SK-N-SH (cell line): ENCODE data around the gene PREB. TPM values are rescaled to one million over a fixed set of nuclear protein-coding genes. Genes with fewer than 3 reads are reported as not detected.

Experiments
- CTCF ChIA-PET: fragments of 300-600, 350-600 bp; formaldehyde crosslinking; extraction: SDS; loops from one replicate; lab custom pipeline; 2021; lab: Yijun Ruan, JAX
- POLR2A ChIA-PET: fragments of 350-600 bp; sonication (Branson Sonifier 250); formaldehyde crosslinking; extraction: SDS; loops from one replicate; lab custom pipeline; 2020; ENCODE audit warnings: antibody characterized with exemption, inconsistent platforms; lab: Yijun Ruan, JAX
- DNase-seq: peaks from one replicate; pipeline ENCODE4 v3.0.0; 2012
- H2AFZ ChIP-seq: fragments of 200-600 bp; sonication (generic); 2 replicates; pipeline ENCODE4 v1.8.1; 2016; ENCODE audit warnings: antibody characterized with exemption, mild to moderate bottlenecking, low read depth
- H3F3A ChIP-seq: fragments of 200-600 bp; sonication (generic); replicated peaks from 2 replicates; pipeline ENCODE3; 2016; ENCODE audit warnings: antibody characterized with exemption, mild to moderate bottlenecking; ENCODE audit not compliant: insufficient read depth
- H3K27ac ChIP-seq, 2 experiments: fragments of 200-500 bp in 1 of 2; fragments of 200-600 bp in 1 of 2; sonication (Bioruptor generic) in 1 of 2; sonication (generic), shearing (Covaris generic) in 1 of 2; 2 replicates each; pipeline versions ENCODE4 v1.5.1 to v1.6.1; 2014 to 2016; ENCODE audit warnings: low read depth in 2 of 2, inconsistent platforms in 1 of 2, low read length in 1 of 2, mild to moderate bottlenecking in 1 of 2, mixed read lengths in 1 of 2
- H3K27me3 ChIP-seq: fragments of 200-600 bp; sonication (generic), shearing (Covaris generic); 2 replicates; pipeline ENCODE4 v1.6.1; 2016; ENCODE audit warnings: mixed run types; ENCODE audit not compliant: insufficient read depth
- H3K36me3 ChIP-seq, 2 experiments: fragments of 200-500 bp in 1 of 2; fragments of 200-600 bp in 1 of 2; sonication (Bioruptor generic) in 1 of 2; sonication (generic) in 1 of 2; replicated peaks in 1 of 2; 2 replicates each; pipeline versions ENCODE3 to v1.5.1; 2014 to 2016; ENCODE audit warnings: low read length in 1 of 2, mild to moderate bottlenecking in 1 of 2; ENCODE audit not compliant: insufficient read depth in 2 of 2, control insufficient read depth in 1 of 2
- H3K4me1 ChIP-seq, 2 experiments: fragments of 200-500 bp in 1 of 2; fragments of 200-600 bp in 1 of 2; sonication (Bioruptor generic) in 1 of 2; sonication (generic), shearing (Covaris generic) in 1 of 2; 2 replicates each; pipeline versions ENCODE4 v1.5.1 to v1.6.1; 2014 to 2016; ENCODE audit warnings: low read depth in 1 of 2, low read length in 1 of 2, mixed run types in 1 of 2; ENCODE audit not compliant: insufficient read depth in 2 of 2, control insufficient read depth in 1 of 2
- H3K4me2 ChIP-seq: fragments of 200-600 bp; sonication (generic), shearing (Covaris generic); 2 replicates; pipeline ENCODE4 v1.6.1; 2017; ENCODE audit warnings: mixed run types
- H3K4me3 ChIP-seq, 2 experiments: fragments of 200-500 bp in 1 of 2; fragments of 200-600 bp in 1 of 2; sonication (Bioruptor generic) in 1 of 2; sonication (generic), shearing (Covaris generic) in 1 of 2; 2 replicates each; pipeline versions ENCODE4 v1.5.1 to v1.8.1; 2014 to 2016; ENCODE audit warnings: low read depth in 2 of 2, inconsistent platforms in 1 of 2, low read length in 1 of 2, mild to moderate bottlenecking in 1 of 2, mixed read lengths in 1 of 2, moderate library complexity in 1 of 2
- H3K79me2 ChIP-seq: fragments of 200-600 bp; sonication (generic); 2 replicates; pipeline ENCODE4 v1.8.1; 2017; ENCODE audit warnings: mild to moderate bottlenecking; ENCODE audit not compliant: insufficient read depth
- H3K9ac ChIP-seq: fragments of 200-600 bp; sonication (generic); 2 replicates; pipeline ENCODE4 v1.6.1; 2017; ENCODE audit warnings: mixed run types
- H3K9me2 ChIP-seq: fragments of 200-600 bp; sonication (generic); 2 replicates; pipeline ENCODE4 v1.6.1; 2017; ENCODE audit warnings: mixed run types
- H3K9me3 ChIP-seq: fragments of 200-600 bp; sonication (generic); 2 replicates; pipeline ENCODE4 v1.6.1; 2017; ENCODE audit warnings: mixed run types, mild to moderate bottlenecking, moderate library complexity
- H4K20me1 ChIP-seq: fragments of 200-600 bp; sonication (generic); 2 replicates; pipeline ENCODE4 v1.6.1; 2017; ENCODE audit warnings: mild to moderate bottlenecking, mixed run types; ENCODE audit not compliant: insufficient read depth
- CHD2 ChIP-seq: fragments of 150-350 bp; IDR thresholded peaks from 2 replicates; pipeline ENCODE4 v1.6.1; 2018; ENCODE audit warnings: low read length; ENCODE audit not compliant: partially characterized antibody
- CTCF ChIP-seq: fragments of 200-600 bp; sonication (generic); IDR thresholded peaks from 2 replicates; pipeline ENCODE4 v1.6.1; 2017; ENCODE audit warnings: antibody characterized with exemption, mild to moderate bottlenecking, moderate library complexity
- EZH2phosphoT487 ChIP-seq: fragments of 200-600 bp; sonication (generic); IDR thresholded peaks from 2 replicates; pipeline ENCODE4 v1.6.1; 2017; ENCODE audit warnings: low read depth, mixed run types, mild to moderate bottlenecking, antibody characterized with exemption, moderate library complexity, borderline replicate concordance
- FOXM1 ChIP-seq: IDR thresholded peaks from 2 replicates; pipeline ENCODE4 v1.4.0; 2012; ENCODE audit warnings: low read depth, mild to moderate bottlenecking
- IRF3 ChIP-seq: fragments of 150-350 bp; IDR thresholded peaks from 2 replicates; pipeline ENCODE4 v1.6.1; 2016; ENCODE audit warnings: mild to moderate bottlenecking, low read depth, low read length
- JUND ChIP-seq: IDR thresholded peaks from 2 replicates; pipeline ENCODE4 v1.4.0; 2012
- NRF1 ChIP-seq: IDR thresholded peaks from 2 replicates; pipeline ENCODE4 v1.6.1; 2012; ENCODE audit warnings: low read depth, mild to moderate bottlenecking, low read length
- PBX3 ChIP-seq: IDR thresholded peaks from 2 replicates; pipeline ENCODE4; 2012
- RCOR1 ChIP-seq: fragments of 150-350 bp; IDR thresholded peaks from 2 replicates; pipeline ENCODE4 v1.6.1; 2017; ENCODE audit warnings: antibody characterized with exemption, low read length
- RFX5 ChIP-seq: IDR thresholded peaks from 2 replicates; pipeline ENCODE4 v1.6.1; 2012; ENCODE audit warnings: mild to moderate bottlenecking, improper control_type of control experiment, low read length
- RXRA ChIP-seq: IDR thresholded peaks from 2 replicates; pipeline ENCODE4 v1.4.0; 2012; ENCODE audit warnings: low read depth, mild to moderate bottlenecking, borderline replicate concordance
- SMC3 ChIP-seq: IDR thresholded peaks from 2 replicates; pipeline ENCODE4 v1.6.1; 2012; ENCODE audit warnings: low read depth, low read length, improper control_type of control experiment
- TAF1 ChIP-seq: IDR thresholded peaks from 2 replicates; pipeline ENCODE4 v1.6.1; 2012; ENCODE audit warnings: low read depth, mild to moderate bottlenecking, low read length, moderate library complexity, borderline replicate concordance
- TCF12 ChIP-seq: IDR thresholded peaks from 2 replicates; pipeline ENCODE4 v1.4.0; 2012
- USF1 ChIP-seq: IDR thresholded peaks from 2 replicates; pipeline ENCODE4 v1.4.0; 2012; ENCODE audit warnings: low read depth, borderline replicate concordance
- USF2 ChIP-seq: fragments of 150-350 bp; IDR thresholded peaks from 2 replicates; pipeline ENCODE4 v1.6.1; 2017; ENCODE audit warnings: antibody characterized with exemption, low read length, low read depth, borderline replicate concordance
- YY1 ChIP-seq: IDR thresholded peaks from 2 replicates; pipeline ENCODE4 v1.4.0; 2012; ENCODE audit warnings: low read depth, mild to moderate bottlenecking
- WGBS: methylation state at CpG from one replicate; pipeline ENCODE4 v1.1.6; 2017; ENCODE audit warnings: low lambda C conversion rate; 5-methylcytosine and 5-hydroxymethylcytosine counted together
- polyA plus RNA-seq, 3 experiments: library from polyadenylated mRNA; depleted of rRNA; stranded (reverse); fragments of >200 nt; gene quantifications; 2 replicates each; pipeline ENCODE4 v1.2.3, GENCODE V29; 2012

PREB gene
- polyA plus RNA-seq, 1 of the 3 experiments (the other 2 are of a cell fraction) = 47.9 TPM

GRCh38 chr2:27158468-27158867, 24.0 kb upstream of the PREB start:
- ChIA-PET CTCF (interaction anchor here (0.5 to 6.9 kb wide), 10 partner anchors 9 to 1655 kb away, joined by 3 to 58 read pairs (median 6); partner anchors contain the start of genes CGREF1 and TCF23), POLR2A (interaction anchor here (0.9 kb wide), 1 partner anchor 19 kb away, joined by 3 read pairs; the partner anchor contains the start of gene PRR30)
- H4K20me1 ChIP-seq = no peaks in the 10 kb centered on the region
- no peaks in the 10 kb centered on the region for H3K27me3 ChIP-seq
- H3K4me2 ChIP-seq = no peak overlapping the region
- H3F3A ChIP-seq = no peaks in the 10 kb centered on the region
- no peak overlapping the region for H3K27ac ChIP-seq
- H3K4me1 ChIP-seq = no peaks in the 10 kb centered on the region
- DNase-seq = no peak
- no peak overlapping the region for H3K9ac ChIP-seq
- H3K4me3 ChIP-seq = no peak overlapping the region
- no peaks in the 10 kb centered on the region for H3K9me2 ChIP-seq
- H3K9me3 ChIP-seq = no peaks in the 10 kb centered on the region
- no peak for TF ChIP-seq USF2
- TF ChIP-seq SMC3 = no peak
- no peak for TF ChIP-seq IRF3
- TF ChIP-seq TCF12 = no peak
- no peak for TF ChIP-seq RXRA
- TF ChIP-seq PBX3 = no peak
- TF ChIP-seq USF1 = no peak
- no peak for TF ChIP-seq FOXM1
- no peak for TF ChIP-seq RCOR1
- TF ChIP-seq NRF1 = no peak
- no peak for TF ChIP-seq CHD2
- no peak for TF ChIP-seq JUND
- no peak for TF ChIP-seq TAF1
- TF ChIP-seq YY1 = no peak
- TF ChIP-seq RFX5 = no peak
- TF ChIP-seq CTCF = no peak
- no peak for TF ChIP-seq EZH2phosphoT487
- WGBS = 74% methylated on average over 6 of the region's 6 CpGs
- H3K36me3 ChIP-seq = no peaks in the 10 kb centered on the region
- no peak overlapping the region for H2AFZ ChIP-seq
- H3K79me2 ChIP-seq = no peaks in the 10 kb centered on the region
